ENCODE measurements around the gene LRRC59.

LRRC59 gene

DNA sequence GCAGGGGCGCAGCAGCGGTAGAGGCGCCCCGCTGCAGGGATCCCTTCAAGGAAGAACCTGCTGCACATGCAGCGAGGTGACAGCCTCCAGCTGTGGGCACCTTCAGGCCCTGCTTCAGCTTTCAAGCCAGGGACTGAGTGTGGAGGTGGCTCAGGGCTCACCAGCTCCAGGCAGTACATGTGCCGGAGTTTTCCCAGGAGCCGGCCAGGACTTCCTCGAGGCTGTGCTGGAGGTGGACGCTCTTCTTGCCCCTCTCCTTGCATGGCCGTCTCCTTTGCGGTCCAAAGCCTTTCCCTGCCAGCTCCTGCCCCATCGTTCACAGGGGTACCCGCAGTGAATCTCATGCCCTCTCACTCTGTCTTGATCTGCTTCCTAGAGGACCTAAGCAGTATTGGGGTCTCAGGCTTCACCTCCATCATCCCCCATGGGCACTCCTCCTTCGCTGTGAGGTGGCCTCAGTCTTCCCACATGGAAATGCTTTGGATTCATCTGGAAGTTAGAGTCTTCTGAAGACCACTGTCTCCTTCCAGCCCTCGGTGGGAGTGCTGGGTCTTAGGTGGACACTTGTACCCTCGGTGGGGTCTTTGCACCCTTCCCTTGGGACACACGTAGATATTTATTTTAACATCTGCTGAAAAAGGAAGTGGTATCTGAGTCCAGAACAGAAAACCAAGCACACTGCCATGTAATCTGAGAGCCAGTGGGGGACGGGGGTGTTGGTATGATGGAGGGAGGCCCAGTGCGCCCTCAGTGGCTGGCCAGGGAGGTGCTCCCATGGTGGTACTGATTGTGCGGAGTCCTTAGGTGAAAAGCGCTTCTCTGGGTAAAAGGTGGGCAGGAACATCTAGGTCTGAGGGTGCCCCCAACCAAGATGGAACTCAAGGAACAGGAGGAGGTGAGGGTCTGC is 44.4 kb downstream of the LRRC59 start:
- H3K79me2 ChIP-seq (ENCODE audit: control insufficient read depth, insufficient read depth, low read length, unreplicated experiment): peaks cover 37% of the 10 kb centered on the region
- peaks cover 8% of the 10 kb centered on the region; the same call in 1 of the 2 replicates for H3K36me3 ChIP-seq (ENCODE audit: insufficient read depth, low read length)
- no peak overlapping the region for H3K4me3 ChIP-seq (ENCODE audit: low read depth, low read length)
- no peak overlapping the region for H2AFZ ChIP-seq (ENCODE audit: low read length, unreplicated experiment)
- no peak overlapping the region for H3K27ac ChIP-seq (ENCODE audit: low read depth, low read length)
- peaks cover 13% of the 10 kb centered on the region for H3K4me1 ChIP-seq (ENCODE audit: control insufficient read depth, insufficient read depth, low read length, unreplicated experiment)
- H3K27me3 ChIP-seq (ENCODE audit: insufficient read depth, low read length): no peaks in the 10 kb centered on the region

DNA sequence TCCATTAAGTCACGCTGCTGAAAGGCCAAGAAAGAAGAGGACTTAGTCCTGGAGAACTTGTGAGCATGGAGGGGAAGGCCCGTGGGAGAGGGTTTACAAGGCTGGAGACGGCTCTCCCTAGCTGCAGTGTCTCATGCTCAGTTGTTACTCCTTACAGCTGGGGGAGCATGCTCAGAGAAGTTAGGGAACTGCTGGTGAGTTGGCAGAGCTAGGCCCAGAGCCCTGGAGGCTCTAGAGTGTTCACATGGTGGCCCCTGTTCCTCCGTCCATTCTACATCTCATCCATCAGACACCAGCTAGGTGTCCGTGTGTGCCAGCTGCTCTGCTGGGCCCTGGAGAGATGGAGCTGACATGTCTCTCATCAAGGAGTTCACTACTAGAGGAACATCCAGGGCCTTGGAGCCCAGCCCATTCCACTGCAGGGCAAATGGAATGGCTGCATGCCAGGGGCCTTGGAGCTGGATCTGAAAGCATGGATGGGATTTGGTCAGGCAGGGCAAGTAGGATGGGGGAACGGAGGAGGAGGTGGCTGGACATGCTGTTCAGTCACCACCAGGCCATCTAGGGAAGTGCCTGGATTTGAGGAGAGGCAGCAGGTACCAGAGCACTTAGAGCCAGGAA is 45.1 kb downstream of the LRRC59 start:
- H3K27ac ChIP-seq (ENCODE audit: low read depth, low read length): no peak overlapping the region
- no peak overlapping the region for H2AFZ ChIP-seq (ENCODE audit: low read length, unreplicated experiment)
- H3K27me3 ChIP-seq (ENCODE audit: insufficient read depth, low read length): no peaks in the 10 kb centered on the region
- H3K4me1 ChIP-seq (ENCODE audit: control insufficient read depth, insufficient read depth, low read length, unreplicated experiment): peaks cover 19% of the 10 kb centered on the region
- H3K79me2 ChIP-seq (ENCODE audit: control insufficient read depth, insufficient read depth, low read length, unreplicated experiment): peaks cover 45% of the 10 kb centered on the region
- no peak overlapping the region for H3K4me3 ChIP-seq (ENCODE audit: low read depth, low read length)
- H3K36me3 ChIP-seq (ENCODE audit: insufficient read depth, low read length): peaks cover 5% of the 10 kb centered on the region; the same call in 1 of the 2 replicates

DNA sequence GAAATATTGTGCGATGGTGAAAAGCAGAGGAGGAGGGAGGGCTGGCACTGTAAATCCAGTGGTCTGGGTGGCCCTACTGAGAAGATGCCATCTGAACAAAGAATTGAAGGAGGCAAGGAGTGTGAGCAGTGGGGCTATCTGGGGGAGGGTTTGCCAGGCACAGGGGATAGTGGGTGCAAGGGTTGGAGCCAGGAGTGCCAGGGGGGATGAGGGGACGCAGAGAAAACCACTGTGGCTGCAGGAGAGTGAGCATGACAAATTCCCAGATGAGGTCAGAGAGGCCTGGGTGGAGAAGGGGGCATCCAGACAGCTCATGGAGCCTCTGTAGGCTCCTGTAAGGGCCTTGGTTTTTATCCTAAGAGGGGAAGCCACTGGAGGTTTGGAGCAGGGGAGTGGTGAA is 46.6 kb downstream of the LRRC59 start:
- H3K79me2 ChIP-seq (ENCODE audit: control insufficient read depth, insufficient read depth, low read length, unreplicated experiment): peaks cover 53% of the 10 kb centered on the region
- H3K27ac ChIP-seq (ENCODE audit: low read depth, low read length): no peak overlapping the region
- H3K4me3 ChIP-seq (ENCODE audit: low read depth, low read length): no peak overlapping the region
- peaks cover 19% of the 10 kb centered on the region for H3K4me1 ChIP-seq (ENCODE audit: control insufficient read depth, insufficient read depth, low read length, unreplicated experiment)
- no peak overlapping the region for H2AFZ ChIP-seq (ENCODE audit: low read length, unreplicated experiment)
- H3K36me3 ChIP-seq (ENCODE audit: insufficient read depth, low read length): peaks cover 3% of the 10 kb centered on the region; the same call in 1 of the 2 replicates
- no peaks in the 10 kb centered on the region for H3K27me3 ChIP-seq (ENCODE audit: insufficient read depth, low read length)

DNA sequence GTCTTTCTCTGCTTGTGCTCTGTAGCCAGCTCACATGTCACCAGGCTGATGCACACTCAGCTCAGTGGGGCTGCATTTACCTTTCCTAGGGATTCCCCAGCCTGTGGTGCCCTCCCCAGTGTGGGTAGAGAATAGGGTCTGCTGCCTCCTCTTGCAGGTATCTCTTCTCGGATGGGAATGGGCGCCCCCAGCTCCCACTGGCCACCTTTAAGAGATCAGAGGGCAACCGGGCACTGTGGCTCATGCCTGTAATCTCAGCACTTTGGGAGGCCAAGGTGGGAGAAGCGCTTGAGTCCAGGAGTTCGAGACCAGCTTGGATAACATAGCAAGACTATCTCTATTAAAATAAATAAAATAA is 48.1 kb downstream of the LRRC59 start:
- Histone ChIP-seq H3K4me3 (ENCODE audit: low read depth, low read length) (no peak overlapping the region), H3K27ac (ENCODE audit: low read depth, low read length) (no peak overlapping the region), H3K36me3 (ENCODE audit: insufficient read depth, low read length) (no peaks in the 10 kb centered on the region), H3K27me3 (ENCODE audit: insufficient read depth, low read length) (no peaks in the 10 kb centered on the region), H3K79me2 (ENCODE audit: control insufficient read depth, insufficient read depth, low read length, unreplicated experiment) (peaks cover 53% of the 10 kb centered on the region), H3K4me1 (ENCODE audit: control insufficient read depth, insufficient read depth, low read length, unreplicated experiment) (peaks cover 19% of the 10 kb centered on the region), H2AFZ (ENCODE audit: low read length, unreplicated experiment) (no peak overlapping the region)

DNA sequence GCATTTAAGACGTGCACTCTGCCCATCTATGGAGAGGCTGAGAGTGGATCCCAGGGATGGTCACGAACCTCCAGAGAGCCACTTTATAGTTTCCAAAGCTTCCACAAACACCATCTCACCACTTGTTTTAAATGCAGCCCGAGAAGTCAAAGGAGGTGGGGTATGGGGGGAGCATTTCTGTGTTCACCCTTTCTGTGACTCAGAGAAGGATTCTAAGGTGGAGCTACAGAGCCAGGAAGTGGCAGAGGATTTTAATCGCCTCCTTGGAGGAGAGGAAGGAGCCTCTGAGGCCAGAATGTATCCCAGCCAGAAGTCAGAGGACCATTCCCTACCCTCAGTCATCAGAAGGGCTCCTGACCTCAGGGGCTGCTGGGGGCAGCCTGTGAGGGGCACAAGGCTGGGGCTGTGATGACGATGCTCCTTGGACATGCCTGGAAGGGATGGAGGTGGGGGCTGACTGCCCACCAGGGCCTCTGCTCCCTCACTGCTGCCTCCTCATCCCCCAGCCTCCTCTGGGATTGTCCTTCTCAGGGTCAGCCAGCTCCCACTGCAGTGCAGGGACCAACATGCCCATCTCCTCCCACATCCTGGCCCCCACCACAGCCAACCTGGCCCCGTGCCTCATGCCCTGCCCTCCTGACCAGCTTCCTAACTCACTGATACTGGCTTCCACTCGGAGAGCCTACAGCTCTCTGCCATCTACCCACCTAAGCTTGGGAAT is 48.6 kb downstream of the LRRC59 start:
- Histone ChIP-seq H3K79me2 (ENCODE audit: control insufficient read depth, insufficient read depth, low read length, unreplicated experiment) (peaks cover 53% of the 10 kb centered on the region), H2AFZ (ENCODE audit: low read length, unreplicated experiment) (no peak overlapping the region), H3K36me3 (ENCODE audit: insufficient read depth, low read length) (no peaks in the 10 kb centered on the region), H3K4me3 (ENCODE audit: low read depth, low read length) (peak overlapping the region; percentile 90; the same call in 1 of the 2 replicates), H3K27me3 (ENCODE audit: insufficient read depth, low read length) (no peaks in the 10 kb centered on the region), H3K27ac (ENCODE audit: low read depth, low read length) (peak overlapping the region; percentile 20; the same call in 1 of the 2 replicates), H3K4me1 (ENCODE audit: control insufficient read depth, insufficient read depth, low read length, unreplicated experiment) (peaks cover 19% of the 10 kb centered on the region)

DNA sequence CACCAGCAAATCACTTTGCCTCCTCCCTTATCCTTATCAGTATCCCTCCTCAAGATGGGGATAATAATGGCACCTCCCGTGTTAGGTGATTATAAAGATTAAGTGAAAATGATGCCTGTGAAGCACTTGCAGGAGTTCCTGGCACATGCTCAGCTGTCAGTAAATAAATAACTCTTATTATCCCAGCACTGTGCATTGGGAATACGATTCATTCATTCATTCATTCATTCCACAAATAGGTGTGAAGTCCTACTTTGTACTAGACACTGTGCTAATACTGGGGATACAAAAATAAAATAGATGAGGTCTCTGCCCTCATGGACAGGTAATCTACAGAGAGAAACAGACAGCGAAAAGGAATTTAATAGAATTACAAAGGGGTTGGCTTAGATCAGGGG is 49.4 kb downstream of the LRRC59 start:
- H2AFZ ChIP-seq (ENCODE audit: low read length, unreplicated experiment): no peak overlapping the region
- no peak overlapping the region for H3K27ac ChIP-seq (ENCODE audit: low read depth, low read length)
- peak overlapping the region; percentile 90 for H3K4me3 ChIP-seq (ENCODE audit: low read depth, low read length)
- peaks cover 53% of the 10 kb centered on the region for H3K79me2 ChIP-seq (ENCODE audit: control insufficient read depth, insufficient read depth, low read length, unreplicated experiment)
- peaks cover 19% of the 10 kb centered on the region for H3K4me1 ChIP-seq (ENCODE audit: control insufficient read depth, insufficient read depth, low read length, unreplicated experiment)
- H3K27me3 ChIP-seq (ENCODE audit: insufficient read depth, low read length): no peaks in the 10 kb centered on the region
- no peaks in the 10 kb centered on the region for H3K36me3 ChIP-seq (ENCODE audit: insufficient read depth, low read length)

DNA sequence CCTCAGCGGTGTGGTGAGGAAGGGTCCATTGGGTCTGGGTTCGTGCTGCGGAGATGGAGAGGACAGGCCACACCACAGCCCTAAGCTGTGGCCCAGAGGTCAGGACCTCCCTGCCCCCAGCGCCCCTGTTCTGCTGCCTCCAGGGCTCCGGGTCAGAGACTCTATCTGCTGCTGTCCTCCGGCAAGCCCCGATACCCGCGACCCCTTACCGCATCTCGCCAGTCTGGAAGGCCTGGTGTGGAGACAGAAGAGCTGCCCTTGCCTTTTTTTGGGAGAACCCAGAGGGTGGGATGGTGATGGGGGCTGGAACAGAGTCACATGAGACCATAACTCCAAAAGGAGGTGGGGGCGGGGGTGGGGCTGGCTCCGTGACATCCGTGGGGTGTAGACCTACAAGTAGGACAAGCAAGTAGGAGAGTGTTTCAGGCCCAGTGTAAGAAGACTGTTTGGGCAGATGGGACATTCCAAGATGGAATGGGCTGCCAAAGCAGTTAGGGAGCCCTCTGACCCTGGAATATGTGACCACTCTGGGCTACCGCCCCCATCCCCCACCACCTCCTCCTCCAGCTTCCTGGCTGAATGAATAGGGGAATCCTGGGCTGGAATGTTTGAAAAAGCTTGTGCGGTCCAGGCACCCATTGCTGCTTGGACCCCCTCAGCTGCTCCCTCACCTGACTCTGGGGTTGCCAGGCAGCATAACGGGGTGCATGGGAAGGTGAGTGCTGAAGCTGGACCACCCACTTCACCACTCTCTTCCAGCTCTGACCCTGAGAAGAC is 50.0 kb downstream of the LRRC59 start:
- Histone ChIP-seq H2AFZ (ENCODE audit: low read length, unreplicated experiment) (no peak overlapping the region), H3K4me1 (ENCODE audit: control insufficient read depth, insufficient read depth, low read length, unreplicated experiment) (peaks cover 19% of the 10 kb centered on the region), H3K36me3 (ENCODE audit: insufficient read depth, low read length) (no peaks in the 10 kb centered on the region), H3K4me3 (ENCODE audit: low read depth, low read length) (peak overlapping the region; percentile 90), H3K27ac (ENCODE audit: low read depth, low read length) (peak overlapping the region; percentile 9; the same call in 1 of the 2 replicates), H3K27me3 (ENCODE audit: insufficient read depth, low read length) (no peaks in the 10 kb centered on the region), H3K79me2 (ENCODE audit: control insufficient read depth, insufficient read depth, low read length, unreplicated experiment) (peaks cover 49% of the 10 kb centered on the region)

DNA sequence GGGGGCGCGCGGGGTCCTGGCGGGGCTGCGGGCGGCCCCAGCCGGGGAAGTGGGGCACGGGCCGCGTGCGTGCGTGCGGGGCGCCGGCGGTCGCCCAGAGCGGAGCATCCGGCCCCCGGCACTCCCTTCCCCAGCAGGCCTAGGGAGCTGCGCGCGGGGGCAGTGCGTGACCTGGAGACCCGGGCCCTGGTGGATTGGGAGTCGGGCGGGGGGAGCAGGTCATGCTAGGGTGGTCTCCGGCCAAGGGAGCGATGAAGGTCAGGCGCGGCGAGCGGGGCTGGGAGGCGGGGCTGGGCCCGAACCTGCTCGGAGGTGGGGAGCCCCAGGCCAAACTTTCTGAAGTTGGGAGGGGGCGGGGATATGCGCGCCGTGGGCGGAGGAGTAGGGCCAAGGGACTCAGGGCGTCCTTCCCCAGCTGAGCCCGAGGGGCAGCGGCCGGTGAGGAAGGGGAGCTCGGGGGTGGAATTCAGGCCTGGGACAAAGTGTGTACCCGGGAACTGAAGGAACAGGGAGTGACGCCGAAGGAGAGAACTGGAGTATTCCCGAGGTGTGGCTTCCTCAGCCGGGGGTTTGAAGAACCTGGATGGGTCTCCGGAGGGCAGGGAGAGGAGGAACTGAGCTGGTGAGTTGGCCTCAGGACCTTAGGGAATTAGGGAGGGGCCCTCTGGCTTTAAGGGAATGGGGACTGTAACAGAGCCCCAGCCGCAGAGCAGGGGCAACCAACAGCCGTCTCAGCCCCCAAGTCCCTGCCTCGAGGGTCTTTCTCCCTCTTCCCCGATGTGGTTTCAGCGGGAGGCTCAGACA is 50.8 kb downstream of the LRRC59 start:
- peaks cover 41% of the 10 kb centered on the region for H3K79me2 ChIP-seq (ENCODE audit: control insufficient read depth, insufficient read depth, low read length, unreplicated experiment)
- H3K36me3 ChIP-seq (ENCODE audit: insufficient read depth, low read length): no peaks in the 10 kb centered on the region
- H2AFZ ChIP-seq (ENCODE audit: low read length, unreplicated experiment): peak overlapping the region; percentile 64
- peak overlapping the region; percentile 90 for H3K4me3 ChIP-seq (ENCODE audit: low read depth, low read length)
- H3K4me1 ChIP-seq (ENCODE audit: control insufficient read depth, insufficient read depth, low read length, unreplicated experiment): peaks cover 19% of the 10 kb centered on the region
- no peaks in the 10 kb centered on the region for H3K27me3 ChIP-seq (ENCODE audit: insufficient read depth, low read length)
- H3K27ac ChIP-seq (ENCODE audit: low read depth, low read length): peak overlapping the region; percentile 9; the same call in 1 of the 2 replicates

DNA sequence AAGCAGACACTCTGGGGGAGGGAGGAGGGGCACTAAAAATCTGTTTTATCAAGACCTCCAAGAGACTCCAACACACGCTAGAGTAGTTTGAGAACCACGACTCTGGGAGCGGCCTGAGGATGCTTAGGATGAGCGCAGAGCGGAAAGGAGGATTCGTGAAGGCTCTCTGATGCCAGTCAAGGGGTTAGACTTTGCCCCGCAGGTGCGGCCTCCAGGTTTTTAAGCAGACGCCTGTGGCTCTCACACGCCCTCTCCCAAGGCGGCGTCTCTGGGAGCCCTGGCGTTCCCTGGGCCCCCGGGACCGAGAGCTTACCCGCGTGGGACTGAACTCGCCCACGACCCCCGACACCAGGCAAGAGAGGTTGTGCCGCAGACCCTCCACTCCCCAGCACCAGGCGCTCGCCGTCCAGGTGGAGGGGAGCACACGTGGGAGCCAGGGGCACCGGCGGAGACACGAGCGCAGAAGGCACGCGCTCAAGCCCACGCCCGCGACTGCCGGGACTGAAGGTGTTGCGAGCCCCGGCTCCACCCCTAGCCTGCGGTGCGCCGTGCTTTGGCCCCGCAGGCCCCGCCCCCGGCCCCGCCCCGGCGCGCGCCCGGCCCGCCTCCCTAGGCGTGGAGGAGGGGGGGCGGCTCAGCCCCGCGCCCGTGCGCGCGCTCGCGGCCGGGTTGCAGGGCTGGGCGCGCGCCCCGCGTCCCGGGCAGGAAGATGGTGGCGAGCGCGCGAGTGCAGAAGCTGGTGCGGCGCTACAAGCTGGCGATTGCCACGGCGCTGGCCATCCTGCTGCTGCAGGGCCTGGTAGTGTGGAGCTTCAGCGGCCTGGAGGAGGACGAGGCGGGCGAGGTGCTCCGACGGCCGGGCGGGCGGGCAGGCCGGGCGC is 51.7 kb downstream of the LRRC59 start, which contains the start of gene XYLT2:
Gene XYLT2, plus strand, starts transcription at position 695 of the 881 bp plus-strand sequence. Its CDS starts 15 bp downstream, at position 710.
- Histone ChIP-seq H3K27me3 (ENCODE audit: insufficient read depth, low read length) (no peaks in the 10 kb centered on the region), H3K36me3 (ENCODE audit: insufficient read depth, low read length) (no peaks in the 10 kb centered on the region), H3K27ac (ENCODE audit: low read depth, low read length) (peak within 1 kb of the TSS; percentile 9; the same call in 1 of the 2 replicates), H3K79me2 (ENCODE audit: control insufficient read depth, insufficient read depth, low read length, unreplicated experiment) (peaks cover 36% of the 10 kb centered on the region), H3K4me1 (ENCODE audit: control insufficient read depth, insufficient read depth, low read length, unreplicated experiment) (peaks cover 19% of the 10 kb centered on the region), H3K4me3 (ENCODE audit: low read depth, low read length) (peak within 1 kb of the TSS; percentile 90), H2AFZ (ENCODE audit: low read length, unreplicated experiment) (peak within 1 kb of the TSS; percentile 87)
